ENCODE results near the gene CHPF. TPM values are rescaled to one million over a fixed set of nuclear protein-coding genes. Genes with fewer than 3 reads are reported as not detected.

Gene CHPF
- 17.5 TPM for total RNA-seq (2021; ENCODE audit: unreplicated experiment)
- 30.7 TPM for polyA plus RNA-seq (2012; ENCODE audit: insufficient read length)
- Bru-seq, nascent RNA, result percentile 40 among the genes with signal in this experiment
- BruChase-seq, experiment 1, labeled RNA remaining after a 2-hour chase, result percentile 47 among the genes with signal in this experiment
- percentile 60 among the genes with signal in this experiment for BruChase-seq, experiment 2, labeled RNA remaining after a 6-hour chase
- long read RNA-seq, transcript CHPF-201 (4 exons, 3,013 nt), result major isoform, 17 of 44 reads
- long read RNA-seq, partial matches to known transcripts, result 22 of 44 reads
- long read RNA-seq, other reads (novel, unspliced or antisense), result 1 of 44 reads

DNA sequence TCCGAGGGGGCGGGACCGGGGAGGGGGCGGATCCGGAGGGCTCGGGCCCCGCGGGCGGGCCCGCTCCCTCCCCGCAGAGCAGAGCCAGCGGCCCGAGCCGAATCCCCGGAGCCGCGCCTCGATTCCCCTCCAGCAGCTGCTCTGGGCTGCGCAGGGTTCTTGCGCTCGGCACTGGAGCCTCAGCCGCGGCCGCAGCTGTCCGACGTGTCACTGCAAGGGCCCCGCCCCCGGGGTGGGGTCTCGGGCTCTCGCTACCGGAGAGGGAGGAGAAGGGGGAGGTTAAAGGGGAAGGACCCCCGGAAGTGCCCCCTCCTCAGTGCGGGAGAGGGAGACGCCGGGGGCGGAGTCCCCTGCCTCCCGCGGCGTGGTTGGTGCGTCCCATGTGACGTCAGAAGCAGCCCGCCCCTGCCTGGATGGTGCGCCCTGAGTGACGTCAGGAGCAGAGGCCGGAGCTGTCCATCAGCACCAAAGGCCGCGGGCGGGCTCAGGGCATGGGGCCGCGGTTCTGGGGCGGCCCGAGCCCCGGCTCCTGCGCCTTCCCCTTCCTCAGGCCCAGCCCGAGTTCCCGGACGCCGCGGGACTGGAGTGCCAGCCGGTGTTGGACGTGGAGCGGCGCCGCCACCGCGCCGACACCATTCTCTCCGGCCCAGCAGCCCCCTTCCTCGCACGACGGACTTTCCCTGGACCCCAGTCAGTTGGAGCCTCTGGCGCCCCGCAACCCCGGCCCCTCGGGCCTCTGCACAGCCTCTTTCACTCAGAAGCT is at the start of gene CHPF, which contains the start of gene TMEM198:
CHPF (minus strand) TSS at position 214 of the 763 bp plus-strand sequence. CDS start 271 bp downstream, outside the sequence.
TMEM198 (plus strand) TSS at position 433 of the 763 bp plus-strand sequence. CDS start 700 bp downstream, outside the sequence.
- in situ Hi-C loops (cut with HindIII; ENCODE audit: low pct_unique_long_range_greater_than_20kb, low sequenced_read_pairs), result no loop called here
- Histone ChIP-seq H3K36me3 (ENCODE audit: control insufficient read depth, insufficient read depth, low read length) (0 out of 2 replicates have a peak, but pooled peaks cover 2% of the 10 kb centered on the region), H3K4me1 (ENCODE audit: control insufficient read depth, insufficient read depth, low read length) (peaks cover 9% of the 10 kb centered on the region; the same call in 1 of the 2 replicates), H3K4me3 (ENCODE audit: low read depth in 2 of 2, low read length in 2 of 2) (peak within 1 kb of the TSS; percentile 62 to 70), H3K27me3 (ENCODE audit: control insufficient read depth, insufficient read depth, low read length) (no peaks in the 10 kb centered on the region), H3K9me3 (ENCODE audit: control insufficient read depth, insufficient read depth, low read depth, low read length) (no peaks in the 10 kb centered on the region), H3K27ac (ENCODE audit: low read length) (no peak within 1 kb of the TSS; the same call in 1 of the 2 replicates)
- TF ChIP-seq SIN3A (IDR thresholded peaks at IDR 0.05; ENCODE audit: borderline replicate concordance, insufficient read depth, low read depth, low read length) (peak; percentile 62; the same call in 1 of the 2 replicates), REST (IDR thresholded peaks at IDR 0.05; ENCODE audit: insufficient read depth in 1 of 2, low read depth in 2 of 2, low read length in 1 of 2) (peak; percentile 96 to 99), CTCF (IDR thresholded peaks at IDR 0.05) (no peak)
- intact Hi-C loops (cut with micrococcal nuclease; ENCODE audit: unreplicated experiment), result loop anchor here (2.0 to 5.0 kb wide), 2 partner anchors 84 to 145 kb away; partner anchors contain the start of gene SLC4A3
- DNase-seq (ENCODE audit: low read depth, low spot score), result peak; percentile 86
- peak; percentile 90 for ATAC-seq
- BruUV-seq (replicated peaks), result no TSS peak
- POLR2A ChIA-PET, result no interaction called here
- CTCF ChIA-PET, result no interaction called here

- no peak for TF ChIP-seq SIN3A (IDR thresholded peaks at IDR 0.05; ENCODE audit: borderline replicate concordance, insufficient read depth, low read depth, low read length)
- no peak for TF ChIP-seq POLR2AphosphoS5 (IDR thresholded peaks at IDR 0.05; ENCODE audit: low read depth, low read length)
- no peak for TF ChIP-seq REST (IDR thresholded peaks at IDR 0.05; ENCODE audit: insufficient read depth in 1 of 2, low read depth in 2 of 2, low read length in 1 of 2)
- TF ChIP-seq TCF7L2 (IDR thresholded peaks at IDR 0.05; ENCODE audit: low read depth, low read length), result no peak
- no peak for TF ChIP-seq CTCF (IDR thresholded peaks at IDR 0.05)
- H3K9me3 ChIP-seq (ENCODE audit: control insufficient read depth, insufficient read depth, low read depth, low read length), result no peaks in the 10 kb centered on the region
- POLR2A ChIA-PET, result interaction anchor here (0.5 kb wide), 1 partner anchor 9 kb away, joined by 3 read pairs; no protein-coding TSS in a partner anchor
- no peak overlapping the region for H3K27ac ChIP-seq (ENCODE audit: low read length)
- DNase-seq (ENCODE audit: low read depth, low spot score) (no peak), ATAC-seq (no peak)
- intact Hi-C loops (cut with micrococcal nuclease; ENCODE audit: unreplicated experiment), result no loop called here
- no peaks in the 10 kb centered on the region for H3K27me3 ChIP-seq (ENCODE audit: control insufficient read depth, insufficient read depth, low read length)
- CTCF ChIA-PET, result no interaction called here
- in situ Hi-C loops (cut with HindIII; ENCODE audit: low pct_unique_long_range_greater_than_20kb, low sequenced_read_pairs), result no loop called here
- no peak overlapping the region for H3K4me3 ChIP-seq (ENCODE audit: low read depth in 2 of 2, low read length in 2 of 2)
- 0 out of 2 replicates have a peak, but pooled peaks cover 3% of the 10 kb centered on the region for H3K4me1 ChIP-seq (ENCODE audit: control insufficient read depth, insufficient read depth, low read length)
- H3K36me3 ChIP-seq (ENCODE audit: control insufficient read depth, insufficient read depth, low read length), result no peaks in the 10 kb centered on the region
- no TSS peak for BruUV-seq (replicated peaks)
These were observed 49.5 kb upstream of the CHPF start for GRCh38 chr2:219593154-219593553.

Data from Panc1 (cell line).